HepG2 (cell line): Measurements from ENCODE around the gene LNX2. TPM values are rescaled to one million over a fixed set of nuclear protein-coding genes. Genes with fewer than 3 reads are reported as not detected.

Experiments used
- BRCA1 ChIP-seq: sonication (generic); formaldehyde crosslinking; IDR thresholded peaks from 2 replicates; pipeline ENCODE4 v1.4.0; 2020; ENCODE audit warnings: missing genetic modification reagents
- CREB1 ChIP-seq, 2 experiments: fragments of 450-650 bp in 1 of 2; IDR thresholded peaks; 2 replicates each; pipeline ENCODE4 v1.6.1; 2016 to 2017; ENCODE audit warnings: control low read depth in 1 of 2, mild to moderate bottlenecking in 1 of 2, missing compliant biosample characterization in 1 of 2, missing genetic modification characterization in 1 of 2
- EED ChIP-seq: sonication (generic); formaldehyde crosslinking; IDR thresholded peaks from 2 replicates; pipeline ENCODE4 v1.5.0; 2020; ENCODE audit warnings: mild to moderate bottlenecking, missing genetic modification reagents
- FOSL1 ChIP-seq: sonication (generic); formaldehyde crosslinking; IDR thresholded peaks from 2 replicates; pipeline ENCODE4 v1.9.0; 2021; ENCODE audit warnings: missing genetic modification reagents, borderline replicate concordance
- GRHL1 ChIP-seq: sonication (generic); formaldehyde crosslinking; conservative IDR thresholded peaks from 2 replicates; pipeline ENCODE4 v1.8.0; 2022; ENCODE audit warnings: missing genetic modification reagents
- HNRNPUL1 ChIP-seq: fragments of 200-400 bp; formaldehyde crosslinking; IDR thresholded peaks from 2 replicates; pipeline ENCODE4 v1.6.1; 2017; ENCODE audit warnings: low read depth, mild to moderate bottlenecking, low read length, moderate library complexity
- JARID2 ChIP-seq: sonication (generic); formaldehyde crosslinking; IDR thresholded peaks from 2 replicates; pipeline ENCODE4 v1.8.1; 2023; ENCODE audit warnings: missing genetic modification reagents, inconsistent platforms; ENCODE audit not compliant: insufficient replicate concordance
- NCOA1 ChIP-seq: sonication (generic); formaldehyde crosslinking; IDR thresholded peaks from 2 replicates; pipeline ENCODE4 v1.9.0; 2021; ENCODE audit warnings: missing genetic modification reagents
- NFKB2 ChIP-seq: sonication (generic); formaldehyde crosslinking; IDR thresholded peaks from 2 replicates; pipeline ENCODE4 v1.4.0; 2020; ENCODE audit warnings: missing genetic modification reagents, borderline replicate concordance
- NR3C1 ChIP-seq: sonication (generic); formaldehyde crosslinking; IDR thresholded peaks from 2 replicates; pipeline ENCODE4 v1.4.0; 2020; ENCODE audit warnings: missing genetic modification reagents
- RFX1 ChIP-seq: fragments of 450-650 bp; IDR thresholded peaks from 2 replicates; pipeline ENCODE4 v1.6.1; 2017
- SMC3 ChIP-seq: IDR thresholded peaks from 2 replicates; pipeline ENCODE4 v1.6.1; 2011; ENCODE audit warnings: low read length, improper control_type of control experiment
- TBX3 ChIP-seq: fragments of 450-650 bp; IDR thresholded peaks from 2 replicates; pipeline ENCODE4 v1.6.1; 2017; ENCODE audit warnings: antibody characterized with exemption, mild to moderate bottlenecking, inconsistent platforms, borderline replicate concordance
- TCF7L2 ChIP-seq: IDR thresholded peaks from 2 replicates; pipeline ENCODE4 v1.6.1; 2011; ENCODE audit warnings: mild to moderate bottlenecking, low read depth, low read length, moderate library complexity
- THAP9 ChIP-seq: sonication (generic); formaldehyde crosslinking; IDR thresholded peaks from 2 replicates; pipeline ENCODE4; 2020; ENCODE audit warnings: missing genetic modification reagents, mild to moderate bottlenecking, borderline replicate concordance
- U2AF2 ChIP-seq: fragments of 200-400 bp; formaldehyde crosslinking; IDR thresholded peaks from 2 replicates; pipeline ENCODE4 v1.6.1; 2017; ENCODE audit warnings: low read depth, mild to moderate bottlenecking, low read length
- ZBTB20 ChIP-seq: sonication (generic); formaldehyde crosslinking; IDR thresholded peaks from 2 replicates; pipeline ENCODE4 v1.8.1; 2023; ENCODE audit warnings: missing genetic modification reagents, low read depth, mild to moderate bottlenecking, borderline replicate concordance
- ZBTB39 ChIP-seq: sonication (generic); formaldehyde crosslinking; IDR thresholded peaks from 2 replicates; pipeline ENCODE4 v1.5.0; 2020; ENCODE audit warnings: missing genetic modification reagents
- ZFX ChIP-seq: sonication (generic); formaldehyde crosslinking; IDR thresholded peaks from 2 replicates; pipeline ENCODE4 v1.4.0; 2020; ENCODE audit warnings: mild to moderate bottlenecking, low read depth, missing genetic modification reagents, moderate library complexity
- ZNF432 ChIP-seq: sonication (generic); formaldehyde crosslinking; IDR thresholded peaks from 2 replicates; pipeline ENCODE4 v1.5.0; 2020; ENCODE audit warnings: missing genetic modification reagents, mild to moderate bottlenecking, borderline replicate concordance
- ZNF546 ChIP-seq: sonication (generic); formaldehyde crosslinking; conservative IDR thresholded peaks from 2 replicates; pipeline ENCODE4 v1.8.1; 2023; ENCODE audit warnings: mild to moderate bottlenecking, missing genetic modification reagents
- ZNF556 ChIP-seq: sonication (generic); formaldehyde crosslinking; IDR thresholded peaks from 2 replicates; pipeline ENCODE4 v1.4.0; 2020; ENCODE audit warnings: mild to moderate bottlenecking, missing genetic modification reagents, borderline replicate concordance
- ZNF598 ChIP-seq: sonication (generic); formaldehyde crosslinking; IDR thresholded peaks from 2 replicates; pipeline ENCODE4 v1.5.1; 2020; ENCODE audit warnings: mild to moderate bottlenecking, missing genetic modification reagents, borderline replicate concordance
- polyA plus RNA-seq, 8 experiments: library from polyadenylated mRNA; depleted of rRNA in 3 of 8; stranded (reverse) in 7 of 8; unstranded in 1 of 8; fragments of >200 nt; fragmentation: Illumina TruSeq in 4 of 8; extraction: Trizol in 4 of 8; gene quantifications; 2 replicates each; pipeline versions ENCODE4 v1.2.1 to v1.2.3, GENCODE V29; 2011 to 2016; ENCODE audit warnings: low read depth in 4 of 8, missing spikeins in 1 of 8, mixed read lengths in 1 of 8; ENCODE audit not compliant: insufficient read depth in 1 of 8
- total RNA-seq, 5 experiments: library from RNA; depleted of rRNA; stranded (reverse); fragments of >200 nt; fragmentation: Illumina TruSeq; extraction: Trizol; gene quantifications; 2 replicates each; pipeline ENCODE4 v1.2.3, GENCODE V29; 2016; ENCODE audit warnings: low read depth in 1 of 5
- TF ChIP-seq, protein P1 (sequence below): IDR thresholded peaks from 2 replicates; pipeline ENCODE4 v1.6.1; 2016; ENCODE audit warnings: control low read depth

The LNX2 gene
- total and polyA plus RNA-seq, 2 of the 13 experiments (the other 11 are each of a cell fraction or from before 2014, with no cell fraction given) = 9.2 to 9.7 TPM

GRCh38 chr13:27533155-27533643 is 87.1 kb downstream of the LNX2 start (continued):
- TF ChIP-seq EED = no peak
- TF ChIP-seq JARID2 (CRISPR knock-in tag) = no peak
- no peak for TF ChIP-seq RFX1
- peak; percentile 75; the same call in 1 of the 2 replicates for TF ChIP-seq NFKB2 (CRISPR knock-in tag)
- TF ChIP-seq NR3C1 (CRISPR knock-in tag) = no peak
- TF ChIP-seq SMC3 = peak; percentile 61; the same call in 1 of the 2 replicates
- TF ChIP-seq THAP9 (CRISPR knock-in tag) = peak; percentile 43; the same call in 1 of the 2 replicates
- no peak for TF ChIP-seq NCOA1 (CRISPR knock-in tag)
- no peak for TF ChIP-seq ZNF432 (CRISPR knock-in tag)
- no peak for TF ChIP-seq FOSL1
- no peak for TF ChIP-seq GRHL1 (CRISPR knock-in tag)
- TF ChIP-seq ZNF546 (CRISPR knock-in tag) = no peak
- TF ChIP-seq ZBTB20 (CRISPR knock-in tag) = no peak
- no peak for TF ChIP-seq TBX3
- no peak for TF ChIP-seq ZNF598 (CRISPR knock-in tag)
- 0 out of 2 replicates have a peak, but pooled peaks have one; percentile 32 for TF ChIP-seq BRCA1 (CRISPR knock-in tag)
- no peak for TF ChIP-seq HNRNPUL1
- no peak for TF ChIP-seq CREB1 (IDR thresholded peaks at IDR 0.05)
- no peak for TF ChIP-seq CREB1 (CRISPR knock-in tag; IDR thresholded peaks at IDR 0.05)
- TF ChIP-seq ZNF556 (CRISPR knock-in tag) = no peak
- TF ChIP-seq TCF7L2 = no peak
- no peak for TF ChIP-seq ZBTB39 (CRISPR knock-in tag)
- TF ChIP-seq, protein P1, sequence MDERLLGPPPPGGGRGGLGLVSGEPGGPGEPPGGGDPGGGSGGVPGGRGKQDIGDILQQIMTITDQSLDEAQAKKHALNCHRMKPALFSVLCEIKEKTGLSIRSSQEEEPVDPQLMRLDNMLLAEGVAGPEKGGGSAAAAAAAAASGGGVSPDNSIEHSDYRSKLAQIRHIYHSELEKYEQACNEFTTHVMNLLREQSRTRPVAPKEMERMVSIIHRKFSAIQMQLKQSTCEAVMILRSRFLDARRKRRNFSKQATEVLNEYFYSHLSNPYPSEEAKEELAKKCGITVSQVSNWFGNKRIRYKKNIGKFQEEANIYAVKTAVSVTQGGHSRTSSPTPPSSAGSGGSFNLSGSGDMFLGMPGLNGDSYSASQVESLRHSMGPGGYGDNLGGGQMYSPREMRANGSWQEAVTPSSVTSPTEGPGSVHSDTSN (CRISPR knock-in tag) = no peak
- TF ChIP-seq ZFX = peak; percentile 66
- TF ChIP-seq U2AF2 = no peak
